GM21825 (cell line): Measurements from ENCODE around the gene SLC16A13.

ENCODE experiments used
- ATAC-seq: cut with Tn5 transposase; IDR thresholded peaks from one replicate; pipeline ENCODE4 v1.9.1; 2021; ENCODE audit warnings: mild to moderate bottlenecking, moderate library complexity; ENCODE audit not compliant: unreplicated experiment

SLC16A13 gene

DNA sequence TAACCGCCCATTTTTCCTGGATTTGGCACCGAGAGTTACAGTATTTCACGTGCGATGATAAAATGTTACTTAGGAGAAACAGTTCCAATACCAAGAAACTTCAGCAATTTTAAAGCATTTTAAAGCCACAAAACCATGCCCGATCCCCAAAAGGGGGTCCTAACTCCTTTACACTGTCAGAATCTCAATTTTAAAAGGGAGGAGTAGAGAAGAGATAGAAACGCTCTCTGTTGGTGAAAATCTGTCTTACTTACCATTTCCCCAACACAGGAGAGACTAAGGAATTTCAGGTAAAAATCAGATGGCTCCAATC lies 23.9 kb upstream of the SLC16A13 start:
- ATAC-seq = no peak

DNA sequence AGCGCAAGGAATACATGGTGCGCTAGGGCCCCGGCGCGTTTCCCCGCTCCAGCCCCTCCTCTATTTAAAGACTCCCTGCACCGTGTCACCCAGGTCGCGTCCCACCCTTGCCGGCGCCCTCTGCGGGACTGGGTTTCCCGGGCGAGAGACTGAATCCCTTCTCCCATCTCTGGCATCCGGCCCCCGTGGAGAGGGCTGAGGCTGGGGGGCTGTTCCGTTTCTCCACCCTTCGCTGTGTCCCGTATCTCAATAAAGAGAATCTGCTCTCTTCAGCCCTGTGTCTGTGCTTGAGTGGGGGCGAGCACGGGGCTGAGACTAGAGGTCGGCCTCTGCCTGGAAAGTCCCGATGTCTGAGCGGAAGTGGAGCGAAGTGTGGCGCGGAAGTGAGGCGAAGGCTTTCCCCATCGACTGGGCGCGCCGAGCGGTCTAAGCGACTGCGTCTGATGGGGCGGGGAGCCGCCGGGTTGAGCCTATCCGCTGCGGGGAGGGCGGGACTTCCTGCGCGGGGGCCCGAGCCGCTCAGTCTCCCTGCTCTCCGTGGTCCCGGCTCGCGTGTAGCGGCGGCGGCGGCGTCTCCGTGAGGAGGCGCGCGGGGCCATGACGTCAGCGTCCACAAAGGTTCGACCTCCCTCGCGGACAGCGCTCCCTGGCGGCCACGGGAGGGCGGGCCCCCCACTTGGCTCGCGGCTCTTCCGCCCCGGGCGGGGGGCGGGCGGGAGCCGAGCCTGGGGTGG lies 21.4 kb upstream of the SLC16A13 start:
- peak; percentile 78 for ATAC-seq

DNA sequence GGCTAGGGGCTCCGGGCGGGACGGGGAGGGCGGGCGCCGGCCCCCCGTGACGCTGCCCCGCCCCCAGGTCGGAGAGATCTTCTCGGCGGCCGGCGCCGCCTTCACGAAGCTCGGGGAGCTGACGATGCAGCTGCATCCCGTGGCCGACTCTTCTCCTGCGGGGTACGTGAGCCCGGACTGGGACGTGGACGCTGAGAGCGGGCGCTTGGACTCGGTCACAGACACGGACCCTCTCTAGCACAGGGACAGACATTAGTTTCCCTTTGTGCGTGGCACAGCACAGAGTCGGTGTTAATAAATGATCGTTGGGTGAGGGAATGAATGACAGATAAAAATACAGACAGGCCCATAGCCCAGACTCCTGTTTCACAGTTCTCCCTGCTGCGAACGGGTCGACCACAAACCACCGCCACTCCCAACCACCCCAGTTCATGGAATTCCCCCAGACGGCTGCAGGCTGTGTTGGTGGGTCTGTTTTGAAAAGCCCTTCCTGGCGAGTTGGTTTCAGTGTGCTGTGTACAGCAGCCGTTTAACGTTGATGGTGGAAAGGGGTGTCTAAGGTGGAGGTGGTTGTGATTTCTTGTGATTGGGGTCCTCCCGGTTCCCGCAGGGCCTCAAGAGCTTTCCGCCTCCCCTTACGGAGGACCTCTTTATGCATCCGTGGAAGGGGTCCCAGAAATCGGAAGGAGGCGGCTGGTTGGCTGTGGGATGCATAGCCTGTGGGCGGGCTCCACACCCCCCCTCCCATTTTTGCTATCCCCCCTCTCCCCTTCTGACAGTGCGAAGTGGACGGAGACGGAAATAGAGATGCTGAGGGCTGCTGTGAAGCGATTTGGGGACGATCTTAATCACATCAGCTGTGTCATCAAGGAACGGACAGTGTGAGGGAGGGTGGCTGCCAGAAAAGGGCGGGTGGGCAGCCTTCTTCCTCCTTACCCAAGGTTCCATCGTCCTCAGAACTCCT lies 20.5 kb upstream of the SLC16A13 start:
- ATAC-seq = peak; percentile 14

DNA sequence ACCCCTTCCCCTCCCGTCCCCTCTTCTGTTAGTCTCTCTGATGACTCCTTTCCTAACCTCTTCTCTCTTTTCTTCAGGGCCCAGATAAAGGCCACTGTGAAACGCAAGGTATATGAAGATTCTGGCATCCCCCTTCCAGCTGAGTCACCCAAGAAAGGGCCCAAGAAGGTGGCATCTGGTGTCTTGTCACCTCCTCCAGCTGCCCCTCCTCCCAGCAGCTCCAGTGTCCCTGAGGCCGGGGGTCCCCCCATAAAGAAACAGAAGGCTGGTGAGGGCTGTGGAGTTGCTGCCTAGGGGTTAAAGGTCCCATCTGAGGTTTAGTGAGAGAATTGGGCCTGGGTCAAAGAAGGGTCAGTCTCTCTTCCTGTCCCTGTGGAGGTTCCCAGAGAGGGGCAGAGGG lies 19.4 kb upstream of the SLC16A13 start:
- ATAC-seq = no peak

DNA sequence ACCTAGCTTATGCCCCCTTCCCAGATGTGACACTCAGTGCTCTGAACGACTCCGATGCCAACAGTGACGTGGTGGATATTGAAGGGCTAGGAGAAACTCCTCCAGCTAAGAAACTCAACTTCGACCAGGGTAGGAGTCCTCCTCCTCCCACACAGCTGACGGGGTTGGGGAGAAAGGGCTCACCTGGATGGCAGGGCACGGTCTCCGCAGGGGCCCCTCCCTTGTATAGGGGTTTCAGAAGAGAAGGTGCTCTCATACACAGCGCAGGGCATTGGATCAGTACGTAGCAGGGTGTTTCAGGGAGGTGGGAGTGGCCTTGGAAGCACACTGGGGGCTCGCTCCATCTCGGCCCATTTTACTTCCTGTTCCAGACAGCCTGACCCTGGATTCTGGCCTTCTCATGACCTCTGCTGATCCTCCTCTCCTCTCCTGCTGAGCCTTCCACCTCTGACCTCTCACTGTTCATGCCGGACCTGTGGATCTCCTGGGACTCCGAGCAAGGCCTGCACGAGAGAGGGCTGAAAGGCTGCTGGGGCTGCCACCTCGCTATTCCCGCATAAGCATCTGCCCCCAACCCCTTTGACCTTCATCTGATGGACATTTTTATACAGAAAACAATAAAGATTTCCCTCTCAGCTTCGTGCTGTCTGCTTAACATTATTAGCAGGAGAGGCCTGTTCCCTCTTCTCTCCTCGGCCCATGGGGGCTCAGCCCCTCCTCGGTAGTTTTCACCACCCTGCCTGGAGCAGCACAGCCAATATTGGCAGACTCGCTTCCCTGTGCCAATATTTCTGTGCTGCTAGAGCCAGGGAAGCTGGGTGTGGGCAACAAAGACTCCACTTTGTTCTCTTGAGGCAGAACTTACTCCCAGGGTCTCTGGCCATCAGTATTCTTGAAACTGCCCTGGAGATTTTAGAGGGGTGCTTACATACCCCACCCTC lies 18.7 kb upstream of the SLC16A13 start:
- ATAC-seq = no peak

DNA sequence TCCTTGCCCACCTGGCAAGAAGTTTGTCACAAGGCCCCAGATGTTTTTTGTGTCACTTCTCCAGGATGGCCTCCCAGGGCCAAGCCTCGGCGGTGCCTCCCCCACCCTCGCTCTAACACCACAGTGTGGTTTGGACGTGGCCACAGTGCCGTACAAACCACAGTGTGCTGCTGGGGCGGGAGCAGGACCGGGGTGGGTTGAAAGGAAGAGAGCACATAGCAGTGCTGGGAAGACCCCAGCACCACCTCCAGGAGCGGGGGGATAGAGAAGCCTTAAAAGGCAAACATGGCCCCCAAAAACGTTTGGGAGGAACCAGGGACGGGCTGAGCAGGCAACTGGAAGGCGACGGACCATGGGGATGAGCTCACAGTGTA lies 18.0 kb upstream of the SLC16A13 start:
- no peak for ATAC-seq

DNA sequence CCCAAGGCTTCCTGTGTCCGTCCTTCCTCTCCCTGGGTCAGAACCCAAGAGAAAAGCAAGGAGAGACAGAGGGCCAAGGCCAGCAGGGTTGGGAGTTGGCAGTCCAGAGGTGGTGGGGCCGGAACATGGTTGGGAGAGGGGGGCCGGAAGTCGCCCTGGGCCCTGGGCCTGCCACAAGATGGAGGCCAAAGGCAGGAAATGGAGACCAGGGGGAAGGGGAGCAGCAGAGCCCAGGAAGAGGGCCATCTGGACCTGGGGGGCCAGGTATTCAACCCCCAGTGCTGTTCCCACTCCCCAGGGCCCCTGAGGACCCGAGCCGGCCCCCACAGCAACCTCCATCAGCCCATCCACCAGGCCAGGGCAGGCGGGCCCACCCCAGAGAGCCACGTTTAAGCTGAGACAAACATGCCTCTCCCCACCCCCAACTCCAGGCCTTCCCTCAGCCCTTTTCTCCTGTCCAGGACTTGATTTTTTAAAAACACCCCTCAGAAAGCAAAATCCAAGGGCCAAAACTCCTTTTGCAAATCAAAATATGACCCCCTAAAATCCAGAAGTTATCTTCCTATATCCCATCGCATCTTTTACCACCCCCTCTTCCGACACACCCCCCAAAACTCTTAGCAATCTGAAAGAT lies 17.4 kb upstream of the SLC16A13 start:
- no peak for ATAC-seq

DNA sequence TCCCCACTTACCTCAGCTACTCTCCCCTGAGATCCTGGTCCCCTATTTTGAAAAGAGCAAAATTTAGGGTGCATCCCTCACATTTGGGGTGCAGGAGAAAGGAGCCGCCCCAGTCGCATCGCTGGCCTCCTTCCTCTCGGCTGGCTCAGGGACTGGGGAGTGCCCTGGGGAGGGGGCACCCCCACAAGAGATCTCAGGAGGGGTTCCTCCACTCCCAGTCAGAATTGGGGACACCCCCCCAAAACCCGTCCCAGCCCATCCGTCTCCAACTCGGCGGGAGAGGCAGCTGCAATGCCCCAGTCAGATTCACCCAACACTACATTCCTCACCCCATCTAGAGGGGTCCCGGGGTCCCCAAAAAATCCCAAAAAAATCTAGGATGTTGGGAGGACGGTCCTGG lies 16.4 kb upstream of the SLC16A13 start:
- no peak for ATAC-seq

DNA sequence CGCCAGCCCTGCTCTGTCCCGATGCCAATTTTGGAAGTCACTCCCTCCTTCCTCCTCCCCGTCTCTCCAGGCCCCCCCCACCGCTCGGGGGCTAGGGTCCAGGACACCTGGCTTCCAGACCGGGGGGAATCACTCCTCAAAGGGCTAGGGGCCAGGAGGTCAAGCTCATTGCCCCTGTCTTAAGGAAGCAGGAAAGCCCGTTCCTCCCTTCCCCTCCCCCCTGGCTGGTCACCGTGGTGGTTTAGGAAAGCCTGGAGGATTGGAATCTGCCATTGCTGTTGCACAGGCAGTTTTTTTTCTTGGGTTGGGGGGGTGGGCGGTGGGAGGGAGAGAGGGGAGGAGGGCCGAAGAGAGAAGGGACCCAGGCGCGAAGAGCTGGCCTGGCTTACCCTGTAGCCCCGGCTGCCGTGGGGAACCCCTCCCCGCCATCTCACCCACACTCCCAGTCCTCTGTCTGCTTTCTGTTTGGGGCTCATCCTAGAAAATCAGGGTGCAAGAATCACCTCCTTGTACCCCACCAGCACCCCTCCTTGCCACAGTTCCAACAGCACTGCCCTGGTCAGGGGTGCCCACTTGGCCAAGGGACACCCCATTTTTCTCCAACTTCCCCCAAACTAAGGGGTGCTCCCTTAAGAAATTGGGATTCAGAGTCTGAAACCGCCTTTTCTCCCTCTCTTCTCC lies 15.8 kb upstream of the SLC16A13 start:
- ATAC-seq = no peak

DNA sequence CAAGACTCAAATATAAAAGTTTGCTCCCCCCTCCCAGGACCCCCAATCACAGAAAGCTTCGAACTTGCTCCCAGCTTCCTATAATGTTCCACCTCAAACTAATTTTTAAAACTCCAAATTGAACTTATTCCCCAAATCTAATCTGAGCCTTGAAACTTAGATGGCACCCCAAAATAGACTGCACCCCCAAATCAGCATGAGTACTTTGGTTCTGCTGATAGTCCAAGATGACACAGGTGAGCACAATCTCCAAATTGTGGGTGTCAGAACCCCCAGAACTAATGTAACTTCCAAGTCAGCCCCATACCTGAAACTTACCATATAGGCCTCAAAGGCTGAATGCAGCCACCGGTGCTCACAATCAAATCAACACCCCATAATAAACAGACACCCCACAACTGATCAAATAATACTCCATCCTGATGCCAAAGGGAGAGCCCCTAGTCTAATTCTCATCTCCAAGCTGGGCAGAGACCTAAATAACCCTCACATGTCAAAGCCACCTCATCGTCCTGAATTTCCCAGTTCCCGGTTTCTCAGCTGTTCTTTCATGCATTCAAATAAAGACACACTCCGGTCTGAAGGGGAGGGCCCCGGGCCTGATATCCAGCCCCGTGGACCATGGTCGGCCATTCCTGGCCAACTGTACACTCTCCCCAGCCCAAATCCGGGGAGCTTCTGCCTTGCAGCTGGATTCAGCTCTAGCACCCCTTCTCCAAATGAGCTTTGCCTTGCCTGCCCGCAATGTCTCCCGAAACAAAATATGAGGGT lies 14.7 kb upstream of the SLC16A13 start:
- no peak for ATAC-seq

DNA sequence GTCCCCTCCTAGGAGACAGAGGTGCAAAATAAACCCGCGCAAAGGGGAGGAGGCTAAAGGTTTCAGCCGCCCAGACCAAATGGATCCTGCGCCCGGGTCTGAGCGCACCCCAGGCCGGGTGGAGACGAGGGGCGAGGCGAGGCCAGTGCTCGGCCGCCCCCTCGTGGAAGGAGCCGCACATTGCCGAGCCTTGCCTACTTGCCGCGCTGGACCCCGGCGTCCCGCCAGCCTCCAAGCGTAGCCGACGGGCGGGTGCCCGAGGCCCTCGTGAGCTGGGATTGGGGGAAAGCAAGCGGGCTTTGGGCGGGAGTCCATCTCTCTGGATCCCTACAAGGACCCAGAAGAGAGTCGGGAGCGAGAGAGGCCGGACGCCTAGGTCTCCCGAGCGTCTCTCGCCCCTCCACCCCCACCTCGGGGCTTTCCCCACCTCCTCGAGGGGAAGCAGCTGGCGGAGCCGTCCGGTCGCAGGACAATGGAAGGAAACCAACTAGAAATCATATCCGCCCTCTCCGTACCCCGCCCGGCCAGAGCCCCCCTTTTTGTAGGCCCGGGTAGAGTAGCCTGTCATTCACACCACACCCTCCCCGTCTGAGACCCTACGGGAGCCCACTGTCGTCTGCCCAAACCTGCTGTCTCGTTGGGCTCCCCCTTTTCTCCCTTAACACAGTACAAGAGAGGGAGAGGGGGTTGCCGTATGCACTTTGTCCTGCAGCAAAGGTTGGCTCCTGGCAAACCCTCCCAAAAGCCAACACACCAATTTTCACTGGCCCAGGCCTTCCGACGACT lies 13.6 kb upstream of the SLC16A13 start:
- ATAC-seq = peak; percentile 50

DNA sequence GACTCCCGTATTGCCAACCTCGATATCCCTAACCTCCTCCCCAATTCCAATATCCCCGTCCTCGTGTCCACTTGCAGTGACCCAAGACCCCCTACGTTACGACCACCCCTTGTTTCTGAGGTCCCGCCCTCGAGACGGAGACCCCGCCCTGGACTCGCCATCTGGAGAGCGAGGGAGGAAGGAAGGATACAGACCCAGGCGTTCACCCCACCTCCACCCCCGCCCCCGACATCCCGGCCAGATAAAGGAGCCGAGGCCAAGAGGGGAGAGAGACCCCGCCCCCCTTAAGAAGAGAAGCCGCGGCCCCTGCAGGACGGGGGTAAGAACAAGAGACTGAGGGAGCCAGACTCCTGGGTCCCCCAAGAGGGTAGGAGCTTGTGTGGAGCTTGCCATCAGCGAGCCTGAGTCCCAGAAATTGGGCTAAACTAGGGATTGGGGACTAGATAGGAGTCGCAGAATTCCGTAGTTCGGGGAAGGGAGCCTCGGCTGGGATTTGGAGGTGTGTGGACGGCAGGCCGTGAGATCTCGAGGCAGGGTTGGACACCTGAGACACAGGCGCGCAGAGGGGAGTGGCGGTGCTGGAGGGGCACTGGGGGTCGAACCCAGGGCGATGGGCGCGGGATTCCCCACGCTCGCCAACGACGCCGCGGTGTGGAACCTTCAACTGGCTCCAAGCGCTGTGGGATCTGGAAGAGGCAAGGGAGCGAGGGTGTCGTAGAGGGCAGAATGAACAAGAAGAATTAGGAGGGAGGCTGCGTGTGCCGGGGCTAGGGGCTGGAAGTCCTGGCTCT lies 12.8 kb upstream of the SLC16A13 start, which contains the start of gene BCL6B:
Gene BCL6B (plus strand): TSS at position 270 of the 791 bp plus-strand sequence. CDS start 622 bp downstream, outside the sequence.
- no peak for ATAC-seq

DNA sequence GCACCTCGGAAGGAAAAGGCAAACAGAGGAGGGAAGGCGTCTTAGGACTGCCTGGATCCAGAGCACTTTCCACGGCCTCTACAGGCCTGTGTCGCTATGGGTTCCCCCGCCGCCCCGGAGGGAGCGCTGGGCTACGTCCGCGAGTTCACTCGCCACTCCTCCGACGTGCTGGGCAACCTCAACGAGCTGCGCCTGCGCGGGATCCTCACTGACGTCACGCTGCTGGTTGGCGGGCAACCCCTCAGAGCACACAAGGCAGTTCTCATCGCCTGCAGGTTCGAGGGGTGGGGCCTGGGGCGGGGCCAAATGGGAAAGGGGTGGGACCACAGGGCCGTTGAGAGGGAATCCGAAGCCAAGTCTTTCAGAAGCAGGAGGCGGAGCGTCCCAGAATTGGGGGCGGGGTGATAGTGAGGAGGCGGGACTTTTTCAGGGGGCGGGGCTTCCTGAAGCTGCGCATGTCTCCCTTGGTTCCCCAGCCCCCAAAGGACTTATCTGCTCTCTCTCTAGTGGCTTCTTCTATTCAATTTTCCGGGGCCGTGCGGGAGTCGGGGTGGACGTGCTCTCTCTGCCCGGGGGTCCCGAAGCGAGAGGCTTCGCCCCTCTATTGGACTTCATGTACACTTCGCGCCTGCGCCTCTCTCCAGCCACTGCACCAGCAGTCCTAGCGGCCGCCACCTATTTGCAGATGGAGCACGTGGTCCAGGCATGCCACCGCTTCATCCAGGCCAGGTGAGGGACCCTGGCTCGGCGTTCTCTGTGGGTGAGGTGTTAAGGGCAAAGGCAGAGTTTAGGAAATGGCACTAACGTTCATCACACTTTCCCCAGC lies 12.0 kb upstream of the SLC16A13 start:
- ATAC-seq = peak; percentile 39

DNA sequence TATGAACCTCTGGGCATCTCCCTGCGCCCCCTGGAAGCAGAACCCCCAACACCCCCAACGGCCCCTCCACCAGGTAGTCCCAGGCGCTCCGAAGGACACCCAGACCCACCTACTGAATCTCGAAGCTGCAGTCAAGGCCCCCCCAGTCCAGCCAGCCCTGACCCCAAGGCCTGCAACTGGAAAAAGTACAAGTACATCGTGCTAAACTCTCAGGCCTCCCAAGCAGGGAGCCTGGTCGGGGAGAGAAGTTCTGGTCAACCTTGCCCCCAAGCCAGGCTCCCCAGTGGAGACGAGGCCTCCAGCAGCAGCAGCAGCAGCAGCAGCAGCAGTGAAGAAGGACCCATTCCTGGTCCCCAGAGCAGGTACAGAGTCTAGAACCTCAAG lies 11.4 kb upstream of the SLC16A13 start:
- ATAC-seq = no peak

DNA sequence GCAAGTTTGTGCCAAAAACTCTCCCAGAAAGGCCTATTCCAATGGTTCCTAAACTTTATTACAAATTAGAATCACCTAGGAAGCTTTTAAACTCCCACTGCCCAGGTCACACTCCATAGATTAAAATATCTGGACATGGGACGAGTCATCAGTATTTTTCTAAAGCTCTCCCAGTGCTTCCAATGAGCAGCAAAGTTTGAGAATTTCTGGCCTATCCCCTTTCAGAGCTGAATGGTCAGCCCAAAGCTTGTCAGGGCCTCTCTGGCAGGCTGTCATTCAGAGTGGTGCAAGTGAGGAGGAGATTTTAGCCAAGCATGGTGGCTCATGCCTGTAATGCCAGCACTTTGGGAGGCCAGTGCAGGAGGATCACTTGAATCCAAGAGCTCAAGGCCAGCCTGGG lies 10.6 kb upstream of the SLC16A13 start:
- no peak for ATAC-seq

DNA sequence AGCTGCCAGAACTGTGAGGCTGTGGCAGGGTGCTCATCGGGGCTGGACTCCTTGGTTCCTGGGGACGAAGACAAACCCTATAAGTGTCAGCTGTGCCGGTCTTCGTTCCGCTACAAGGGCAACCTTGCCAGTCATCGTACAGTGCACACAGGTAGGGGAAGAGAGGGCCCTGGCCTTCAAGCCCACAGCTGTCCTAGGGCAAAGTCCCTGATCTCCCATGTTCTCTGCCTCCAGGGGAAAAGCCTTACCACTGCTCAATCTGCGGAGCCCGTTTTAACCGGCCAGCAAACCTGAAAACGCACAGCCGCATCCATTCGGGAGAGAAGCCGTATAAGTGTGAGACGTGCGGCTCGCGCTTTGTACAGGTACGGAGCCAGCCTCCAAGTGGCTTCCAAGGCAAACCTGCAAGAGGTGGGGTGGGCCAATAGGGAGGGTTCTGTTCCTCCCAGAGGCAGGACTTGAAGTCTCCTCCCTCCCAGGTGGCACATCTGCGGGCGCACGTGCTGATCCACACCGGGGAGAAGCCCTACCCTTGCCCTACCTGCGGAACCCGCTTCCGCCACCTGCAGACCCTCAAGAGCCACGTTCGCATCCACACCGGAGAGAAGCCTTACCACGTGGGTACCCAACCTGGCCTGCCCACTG lies 9.2 kb upstream of the SLC16A13 start:
- no peak for ATAC-seq
